ENCODE measurements around the gene TACC3. TPM values are rescaled to one million over a fixed set of nuclear protein-coding genes. Genes with fewer than 3 reads are reported as not detected.
"Not testable (repeated sequence)": the region's sequence is repeated elsewhere in the genome, so short reads cannot be mapped to it uniquely, and the experiment has no call there.

The TACC3 gene
- total RNA-seq, 2 experiments from 2014 or later = 189 to 190 TPM

GRCh38 chr4:1690698-1691097, 30.6 kb upstream of the TACC3 start:
- no peak for DNase-seq
- Mint-ChIP-seq H3K36me3 (peaks cover 44% of the 10 kb centered on the region), H3K27ac (peak overlapping the region; percentile 56), H3K4me3 (no peak overlapping the region), H3K27me3 (no peaks in the 10 kb centered on the region), H3K9me3 (no peaks in the 10 kb centered on the region), H3K4me1 (peaks cover 4% of the 10 kb centered on the region)

GRCh38 chr4:1691737-1692373, 29.5 kb upstream of the TACC3 start:
- Mint-ChIP-seq H3K4me3 (no peak overlapping the region), H3K27ac (no peak overlapping the region), H3K36me3 (peaks cover 48% of the 10 kb centered on the region), H3K27me3 (no peaks in the 10 kb centered on the region), H3K4me1 (peaks cover 4% of the 10 kb centered on the region), H3K9me3 (no peaks in the 10 kb centered on the region)
- no peak for DNase-seq

GRCh38 chr4:1693131-1693896, 28.0 kb upstream of the TACC3 start:
- H3K36me3 Mint-ChIP-seq = peaks cover 48% of the 10 kb centered on the region
- peak overlapping the region; percentile 69 for H3K27ac Mint-ChIP-seq
- H3K9me3 Mint-ChIP-seq = no peaks in the 10 kb centered on the region
- H3K4me1 Mint-ChIP-seq = peaks cover 4% of the 10 kb centered on the region
- DNase-seq = peak; percentile 69
- no peak overlapping the region for H3K4me3 Mint-ChIP-seq
- H3K27me3 Mint-ChIP-seq = no peaks in the 10 kb centered on the region

GRCh38 chr4:1695913-1696312, 25.4 kb upstream of the TACC3 start:
- no peak overlapping the region for H3K4me3 Mint-ChIP-seq

GRCh38 chr4:1701671-1702070, 19.6 kb upstream of the TACC3 start:
- H3K4me1 Mint-ChIP-seq = peaks cover 34% of the 10 kb centered on the region
- not testable (repeated sequence) for H3K9me3 Mint-ChIP-seq, DNase-seq, H3K27me3 Mint-ChIP-seq, H3K27ac Mint-ChIP-seq
- peaks cover 39% of the 10 kb centered on the region for H3K36me3 Mint-ChIP-seq
- peak overlapping the region; percentile 22 for H3K4me3 Mint-ChIP-seq

More at GRCh38 chr4:1695913-1696312, 25.4 kb upstream of the TACC3 start:
- Mint-ChIP-seq H3K4me1 (peaks cover 5% of the 10 kb centered on the region), H3K27me3 (no peaks in the 10 kb centered on the region), H3K36me3 (peaks cover 44% of the 10 kb centered on the region), H3K27ac (no peak overlapping the region), H3K9me3 (no peaks in the 10 kb centered on the region)
- DNase-seq = no peak

- Mint-ChIP-seq H3K27ac (no peak overlapping the region), H3K4me3 (no peak overlapping the region), H3K27me3 (no peaks in the 10 kb centered on the region), H3K36me3 (peaks cover 49% of the 10 kb centered on the region), H3K9me3 (no peaks in the 10 kb centered on the region), H3K4me1 (peaks cover 44% of the 10 kb centered on the region)
- DNase-seq = no peak
These were observed 17.5 kb upstream of the TACC3 start for GRCh38 chr4:1703867-1704266.

GRCh38 chr4:1705732-1706131, 15.6 kb upstream of the TACC3 start:
- Mint-ChIP-seq H3K4me3 (no peak overlapping the region), H3K9me3 (no peaks in the 10 kb centered on the region), H3K4me1 (peaks cover 60% of the 10 kb centered on the region), H3K36me3 (peaks cover 60% of the 10 kb centered on the region), H3K27me3 (no peaks in the 10 kb centered on the region), H3K27ac (no peak overlapping the region)
- no peak for DNase-seq

GRCh38 chr4:1706358-1706757, 15.0 kb upstream of the TACC3 start:
- no peak overlapping the region for H3K4me3 Mint-ChIP-seq
- DNase-seq = no peak
- no peak overlapping the region for H3K27ac Mint-ChIP-seq
- peaks cover 64% of the 10 kb centered on the region for H3K4me1 Mint-ChIP-seq
- H3K27me3 Mint-ChIP-seq = no peaks in the 10 kb centered on the region
- peaks cover 66% of the 10 kb centered on the region for H3K36me3 Mint-ChIP-seq
- H3K9me3 Mint-ChIP-seq = no peaks in the 10 kb centered on the region

- peaks cover 66% of the 10 kb centered on the region for H3K36me3 Mint-ChIP-seq
- no peak overlapping the region for H3K27ac Mint-ChIP-seq
- peaks cover 55% of the 10 kb centered on the region for H3K4me1 Mint-ChIP-seq
- DNase-seq = no peak
- H3K9me3 Mint-ChIP-seq = no peaks in the 10 kb centered on the region
- H3K4me3 Mint-ChIP-seq = peak overlapping the region; percentile 48
- H3K27me3 Mint-ChIP-seq = no peaks in the 10 kb centered on the region
These were observed 12.7 kb upstream of the TACC3 start for GRCh38 chr4:1708581-1708980.

GRCh38 chr4:1711055-1711570, 10.2 kb upstream of the TACC3 start:
- H3K4me3 Mint-ChIP-seq = peak overlapping the region; percentile 99

GRCh38 chr4:1711571-1712215, 9.6 kb upstream of the TACC3 start:
- H3K36me3 Mint-ChIP-seq = peaks cover 60% of the 10 kb centered on the region
- H3K9me3 Mint-ChIP-seq = no peaks in the 10 kb centered on the region
- H3K27me3 Mint-ChIP-seq = no peaks in the 10 kb centered on the region
- DNase-seq = no peak
- H3K4me1 Mint-ChIP-seq = peaks cover 46% of the 10 kb centered on the region
- peak overlapping the region; percentile 99 for H3K4me3 Mint-ChIP-seq
- peak overlapping the region; percentile 94 for H3K27ac Mint-ChIP-seq

More at GRCh38 chr4:1711055-1711570, 10.2 kb upstream of the TACC3 start:
- DNase-seq = no peak
- H3K27ac Mint-ChIP-seq = peak overlapping the region; percentile 94
- H3K9me3 Mint-ChIP-seq = no peaks in the 10 kb centered on the region
- H3K36me3 Mint-ChIP-seq = peaks cover 64% of the 10 kb centered on the region
- no peaks in the 10 kb centered on the region for H3K27me3 Mint-ChIP-seq
- H3K4me1 Mint-ChIP-seq = peaks cover 50% of the 10 kb centered on the region

GRCh38 chr4:1712216-1713002, 8.9 kb upstream of the TACC3 start, which contains the start of gene SLBP:
Gene SLBP (minus strand): TSS chr4:1712319. CDS start chr4:1712188, 131 bp downstream.
- H3K4me1 Mint-ChIP-seq = peaks cover 47% of the 10 kb centered on the region
- DNase-seq = peak; percentile 99
- H3K9me3 Mint-ChIP-seq = no peaks in the 10 kb centered on the region
- peak within 1 kb of the TSS; percentile 99 for H3K27ac Mint-ChIP-seq
- peak within 1 kb of the TSS; percentile 100 for H3K4me3 Mint-ChIP-seq
- H3K27me3 Mint-ChIP-seq = no peaks in the 10 kb centered on the region
- H3K36me3 Mint-ChIP-seq = peaks cover 60% of the 10 kb centered on the region

- Mint-ChIP-seq H3K27me3 (no peaks in the 10 kb centered on the region), H3K36me3 (peaks cover 55% of the 10 kb centered on the region), H3K9me3 (no peaks in the 10 kb centered on the region), H3K4me1 (peaks cover 44% of the 10 kb centered on the region), H3K27ac (peak overlapping the region; percentile 99), H3K4me3 (peak overlapping the region; percentile 100)
- no peak for DNase-seq
These were observed 8.1 kb upstream of the TACC3 start for GRCh38 chr4:1713003-1713851.

Measured in activated naive CD8-positive, alpha-beta T cell treated with anti-CD3 and anti-CD28 coated beads for 36 hours (primary cell).